Left cardiac atrium (tissue), 4 donors: ENCODE results near the gene CMSS1. TPM values are rescaled to one million over a fixed set of nuclear protein-coding genes. Genes with fewer than 3 reads are reported as not detected.

ENCODE experiments used
- ATAC-seq, 2 donors: fragments of 200-7000 bp; cut with Tn5 transposase; one replicate each; pipeline ENCODE4 v1.9.1; 2020; ENCODE audit warnings: mild to moderate bottlenecking in 2 of 2, moderate library complexity in 2 of 2
- DNase-seq: peaks from one replicate; pipeline ENCODE4 v3.0.0-alpha.2; 2020
- intact Hi-C, 2 donors: fragments of 100-400 bp; cut with DNase I; formaldehyde crosslinking; loops; one replicate each; pipeline versions ENCODE4 v1.14.1 to v1.15.1; 2022 to 2023
- total RNA-seq, 2 donors: library from RNA; stranded (reverse); fragmentation: NEBNext Ultra II Directional; extraction: Animal tissue kit (Norgen Biotek cat#: 25700); gene quantifications; one replicate each; pipeline ENCODE4 v1.2.1, GENCODE V29; 2021
- donor health status: DM: no; HTN: yes; CAD: no.
- donor health status: DM: no; HTN: yes; CAD: no; lungs with severe emphysema.
- donor health status: DM: yes; HTN: yes; CAD: no.
- donor health status: Dilated cardiomyopathy.

The CMSS1 gene
- total RNA-seq, 2 donors from 2014 or later = 28.7 to 33.7 TPM

DNA sequence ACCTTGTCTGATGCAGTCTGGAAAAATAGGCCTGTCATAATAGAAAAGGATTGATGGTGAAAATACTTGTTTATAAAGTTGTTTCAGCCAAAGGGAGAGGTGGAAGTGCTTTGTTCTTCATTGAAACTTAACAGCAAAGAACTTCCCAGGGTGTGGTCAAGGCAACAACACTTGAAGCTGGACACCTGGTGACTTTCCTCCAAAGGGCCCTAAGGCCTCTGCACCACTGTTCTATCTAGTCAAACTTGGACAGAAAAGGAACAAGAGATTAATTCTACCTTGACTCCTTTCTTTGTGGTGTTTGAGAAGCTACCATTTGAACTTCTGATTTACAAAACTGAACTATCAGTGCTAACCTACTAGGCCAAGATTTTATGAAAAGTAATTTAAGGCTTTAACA is 102.0 kb downstream of the CMSS1 start:
- ATAC-seq = no peak
- intact Hi-C loops = loop anchor here in 1 of 2 donors (10.0 kb wide), 1 partner anchor 335 kb away; no protein-coding TSS in a partner anchor
- no peak for DNase-seq

DNA sequence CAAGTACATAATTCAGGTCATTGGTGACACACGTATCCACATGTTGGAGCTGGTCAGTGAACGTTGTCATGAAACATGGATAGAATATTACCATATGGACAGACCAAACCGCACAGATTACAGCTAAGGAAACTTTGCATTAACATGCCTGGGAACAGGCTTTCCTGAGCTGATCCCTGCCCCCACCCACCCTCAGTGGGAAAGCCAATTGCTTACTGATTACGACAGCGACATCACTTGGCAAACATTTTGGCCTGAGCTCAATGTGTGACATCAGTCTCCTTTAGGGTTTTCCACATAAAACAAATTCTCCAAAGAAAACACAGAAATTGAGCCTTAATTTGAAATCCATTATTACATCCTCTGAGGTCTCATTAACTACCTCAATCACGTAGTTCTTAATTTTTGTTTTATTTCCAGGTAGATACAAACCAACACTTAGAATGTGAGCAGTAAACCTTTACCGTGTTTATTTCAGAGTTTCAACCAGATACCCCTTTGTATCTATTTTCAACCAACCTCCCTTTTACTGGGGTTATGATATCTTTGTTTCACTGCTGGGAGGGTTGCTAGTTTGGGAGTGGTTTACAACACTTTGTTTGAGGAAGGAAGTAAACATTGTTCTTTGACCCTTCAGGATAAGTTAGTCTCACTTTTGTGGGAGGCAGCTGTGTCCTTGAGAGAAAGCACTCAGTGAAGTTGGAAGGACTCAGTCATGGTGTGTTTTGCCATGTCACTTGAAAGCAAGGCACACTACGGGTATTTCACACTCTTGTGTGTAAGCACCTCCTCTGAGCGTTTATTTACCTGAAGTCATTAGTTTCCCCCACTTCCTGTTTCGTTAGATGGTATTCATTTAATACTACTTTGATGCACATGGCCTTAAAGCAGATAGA is 103.1 kb downstream of the CMSS1 start:
- intact Hi-C loops = loop anchor here in 1 of 2 donors (10.0 kb wide), 1 partner anchor 334 kb away; no protein-coding TSS in a partner anchor
- DNase-seq = peak; percentile 84
- ATAC-seq = peak; percentile 75 to 86

DNA sequence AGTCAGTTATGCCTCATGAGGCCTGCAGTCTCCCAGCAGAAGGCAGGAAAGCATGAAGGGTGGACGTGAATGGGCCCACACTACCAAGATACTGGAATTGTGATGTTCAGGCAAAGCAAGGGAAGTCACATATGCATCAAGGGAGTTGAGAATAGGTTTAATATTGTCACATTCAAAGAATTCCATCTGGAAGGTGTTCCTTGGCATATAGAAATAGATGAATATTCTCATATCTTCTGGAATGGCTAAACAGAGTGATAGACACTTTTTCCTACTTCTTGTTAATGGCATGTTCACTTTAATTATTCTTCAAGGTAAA is 103.7 kb downstream of the CMSS1 start:
- intact Hi-C loops = loop anchor here in 1 of 2 donors (10.0 kb wide), 1 partner anchor 333 kb away; no protein-coding TSS in a partner anchor
- no peak for DNase-seq
- ATAC-seq = no peak

DNA sequence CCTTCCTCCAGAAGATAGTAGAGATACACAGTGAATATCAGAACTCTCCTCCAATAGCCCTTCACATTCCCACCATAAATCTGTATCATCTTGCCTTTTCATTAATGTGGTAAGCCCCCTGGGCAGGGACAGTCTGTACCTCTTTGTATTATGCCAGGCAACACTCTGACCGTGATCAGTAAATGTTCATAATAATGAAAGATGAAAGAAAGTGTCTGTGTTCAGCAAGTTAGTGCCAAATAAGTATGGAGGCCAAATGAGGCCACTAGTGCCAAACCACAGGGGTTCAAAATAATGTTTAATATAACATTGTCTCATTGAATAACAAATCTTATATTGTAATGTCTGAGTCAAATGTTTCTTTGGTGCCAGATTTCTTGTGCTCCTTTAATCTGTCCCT is 104.3 kb downstream of the CMSS1 start:
- intact Hi-C loops = loop anchor here in 1 of 2 donors (10.0 kb wide), 1 partner anchor 333 kb away; no protein-coding TSS in a partner anchor
- ATAC-seq (no peak), DNase-seq (no peak)

DNA sequence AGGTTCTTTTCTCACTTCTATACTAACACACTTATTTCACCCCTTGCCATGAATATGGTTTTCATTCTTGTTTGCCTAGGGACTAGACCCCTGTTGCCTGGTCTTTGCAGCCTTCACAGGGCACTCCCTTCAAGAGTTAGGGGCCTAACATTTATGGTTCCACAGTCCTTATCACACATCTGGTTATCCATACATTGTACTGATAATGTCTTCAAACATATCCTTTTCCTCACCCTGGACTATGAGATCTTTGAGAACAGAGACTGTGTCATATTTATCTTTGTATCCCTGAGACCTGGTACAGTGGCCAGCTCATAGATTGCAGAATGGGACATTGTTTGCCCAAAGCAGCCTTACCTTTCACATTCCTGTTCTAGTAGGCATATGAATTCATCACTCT is 106.2 kb downstream of the CMSS1 start:
- ATAC-seq = no peak
- DNase-seq = no peak
- intact Hi-C loops = loop anchor here in 1 of 2 donors (10.0 kb wide), 1 partner anchor 331 kb away; no protein-coding TSS in a partner anchor

DNA sequence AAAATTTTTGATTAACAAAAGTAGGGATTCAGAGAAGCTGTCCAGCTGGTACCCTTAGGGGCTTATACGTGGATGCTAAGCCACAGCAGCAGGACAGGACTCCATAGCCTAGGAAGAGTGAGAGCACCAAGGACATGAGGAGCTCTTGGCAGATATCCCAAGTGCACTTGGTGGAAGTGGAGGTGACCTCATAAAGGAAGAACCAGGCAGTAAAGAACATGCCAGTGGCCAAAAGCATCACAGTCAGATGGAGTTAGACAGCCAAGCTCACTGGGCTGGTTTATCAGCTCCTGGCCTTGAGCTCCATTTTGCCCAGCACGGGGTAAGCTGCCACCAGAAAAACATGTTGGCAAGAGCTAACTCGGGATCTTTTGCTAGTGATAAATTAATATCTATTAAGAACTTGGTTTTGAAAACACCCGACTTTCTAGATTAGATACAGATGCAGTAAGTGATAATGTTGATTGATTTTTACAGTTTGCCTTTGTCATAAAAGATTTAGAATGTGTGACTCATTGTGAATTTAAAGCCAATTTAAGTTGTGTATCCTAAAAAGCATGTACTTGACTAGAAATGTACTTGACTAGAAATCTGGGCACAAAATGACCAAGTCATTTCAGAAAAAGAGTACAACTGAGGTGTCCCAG is 108.0 kb downstream of the CMSS1 start:
- peak; percentile 40 to 75 for ATAC-seq
- peak; percentile 41 for DNase-seq
- intact Hi-C loops = loop anchor here in 1 of 2 donors (10.0 kb wide), 1 partner anchor 329 kb away; no protein-coding TSS in a partner anchor

DNA sequence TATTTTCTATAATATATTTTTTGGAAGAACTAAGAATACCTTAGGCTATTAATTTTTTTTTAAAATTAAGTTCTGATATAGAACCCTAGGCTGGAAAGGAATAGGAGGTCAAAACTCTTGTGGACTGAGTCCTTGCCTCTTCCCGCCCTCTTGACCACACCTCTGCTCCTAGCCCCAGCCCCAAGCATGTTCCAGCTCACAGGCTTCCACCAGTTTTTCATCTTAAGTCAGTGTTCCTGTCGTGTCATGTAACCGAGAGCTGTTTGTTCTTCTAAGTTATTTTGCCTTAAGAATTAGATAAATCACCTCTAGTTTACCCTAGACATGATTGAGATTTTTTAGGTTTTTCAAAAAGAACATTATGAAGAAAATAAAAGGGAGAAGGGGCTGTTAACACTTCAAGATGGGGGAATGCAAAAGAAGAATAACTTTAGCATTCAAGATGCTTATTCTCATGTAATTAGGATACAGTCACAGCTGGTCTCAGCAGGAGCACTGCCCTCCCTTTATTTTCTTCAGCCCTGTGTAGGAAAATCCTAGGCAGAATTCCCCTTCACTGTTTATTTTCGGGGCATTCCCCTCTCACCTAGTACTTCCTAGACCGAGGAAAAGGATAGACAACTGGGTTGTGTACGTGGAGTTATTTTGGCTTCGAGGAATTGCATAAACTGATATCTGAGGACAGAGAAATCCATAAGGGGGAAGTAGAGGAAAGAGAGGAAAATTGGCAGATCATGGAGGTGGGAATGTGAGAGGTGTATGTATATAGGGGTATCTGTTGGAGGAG is 110.2 kb downstream of the CMSS1 start:
- intact Hi-C loops = loop anchor here in 1 of 2 donors (10.0 kb wide), 1 partner anchor 327 kb away; no protein-coding TSS in a partner anchor
- ATAC-seq (no peak), DNase-seq (no peak)

DNA sequence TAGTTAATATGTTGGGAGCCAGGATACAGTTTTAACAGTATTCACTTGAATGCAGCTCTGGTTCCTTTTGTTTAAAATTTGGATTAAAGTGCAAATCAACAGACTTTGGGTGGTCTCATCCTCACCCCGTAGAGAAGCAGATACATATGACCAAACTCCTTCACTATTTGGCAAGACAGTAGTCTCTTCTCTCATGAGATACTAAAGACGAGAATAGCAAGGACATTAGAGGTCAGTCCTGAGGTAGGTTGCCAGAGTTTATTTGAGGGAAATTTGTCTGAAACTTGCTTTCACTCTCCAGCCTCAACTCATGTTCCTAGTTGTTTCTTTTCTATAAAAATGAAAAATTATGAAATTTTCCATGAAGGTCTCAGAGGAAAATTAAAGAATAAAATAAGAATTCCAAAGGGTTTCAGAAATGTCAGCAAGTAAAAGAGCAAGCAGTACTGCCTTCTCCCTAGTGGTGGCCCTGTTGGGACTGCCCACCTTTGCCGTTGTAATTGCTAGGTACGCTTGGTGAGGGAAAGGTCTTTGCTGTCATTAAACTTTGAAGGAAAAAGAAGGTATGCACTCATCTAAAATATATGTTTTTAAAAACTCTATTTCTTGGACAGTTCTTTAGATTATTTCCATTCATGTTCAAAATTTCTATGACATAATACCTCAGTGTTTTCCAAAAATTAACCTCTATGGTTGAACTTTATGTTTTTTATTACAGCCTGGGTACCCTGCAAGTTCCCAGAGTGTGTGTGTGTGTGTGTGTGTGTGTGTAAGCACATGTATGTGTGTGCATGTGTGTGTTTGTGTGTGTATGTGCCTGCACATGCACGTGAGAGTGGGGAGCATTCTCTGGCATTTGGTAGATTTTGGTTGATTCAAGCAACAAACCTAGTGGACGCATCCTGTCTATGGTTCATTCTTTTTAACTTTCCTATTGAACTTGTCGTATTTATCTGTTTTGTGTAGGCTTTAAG is 111.4 kb downstream of the CMSS1 start:
- DNase-seq (no peak), ATAC-seq (peak; percentile 49 to 50)
- intact Hi-C loops = loop anchor here in 1 of 2 donors (10.0 kb wide), 1 partner anchor 326 kb away; no protein-coding TSS in a partner anchor

DNA sequence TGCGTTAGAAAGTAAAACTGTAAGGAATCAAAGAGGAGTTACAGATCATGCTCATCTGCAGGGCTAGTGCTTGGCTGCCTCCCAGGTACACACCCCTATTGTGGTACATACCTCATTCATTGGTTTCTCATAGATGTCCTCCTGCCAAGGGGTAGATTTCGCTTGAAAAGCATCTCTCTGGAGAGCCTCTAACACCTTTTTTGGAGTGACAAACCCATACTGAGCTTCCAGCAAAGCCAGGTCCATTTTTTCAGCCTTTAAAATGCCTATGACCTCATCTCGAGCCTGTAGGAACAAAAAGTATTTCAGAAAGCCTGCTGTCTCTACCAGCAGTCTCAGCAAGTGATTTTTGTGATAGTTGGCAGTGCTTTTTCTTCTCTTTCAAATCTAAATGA is 112.1 kb downstream of the CMSS1 start:
- intact Hi-C loops = loop anchor here in 1 of 2 donors (5.0 to 10.0 kb wide), 3 partner anchors 52 to 325 kb away; no protein-coding TSS in a partner anchor
- DNase-seq (peak; percentile 52), ATAC-seq (peak; percentile 51 to 84)

DNA sequence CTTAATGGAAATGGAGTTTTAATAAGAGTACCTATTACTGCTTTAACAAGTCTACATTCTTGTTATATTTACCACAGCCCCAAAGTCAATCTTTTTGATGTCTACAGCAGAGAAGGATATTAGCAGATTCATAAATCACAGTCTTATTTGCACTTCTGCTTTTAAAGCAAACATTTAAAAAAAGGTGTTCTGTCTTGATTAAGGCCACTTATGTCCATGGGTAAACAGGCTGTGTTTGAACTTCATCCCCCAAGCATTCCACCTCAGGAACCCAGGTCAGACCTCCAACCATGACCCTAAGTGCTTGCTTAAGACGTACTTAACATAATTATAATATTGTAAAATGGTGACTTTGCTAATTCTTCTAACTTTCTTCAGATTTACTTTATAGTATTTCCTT is 113.4 kb downstream of the CMSS1 start:
- ATAC-seq = no peak
- intact Hi-C loops = loop anchor here in 1 of 2 donors (5.0 to 10.0 kb wide), 2 partner anchors 54 to 114 kb away; no protein-coding TSS in a partner anchor

DNA sequence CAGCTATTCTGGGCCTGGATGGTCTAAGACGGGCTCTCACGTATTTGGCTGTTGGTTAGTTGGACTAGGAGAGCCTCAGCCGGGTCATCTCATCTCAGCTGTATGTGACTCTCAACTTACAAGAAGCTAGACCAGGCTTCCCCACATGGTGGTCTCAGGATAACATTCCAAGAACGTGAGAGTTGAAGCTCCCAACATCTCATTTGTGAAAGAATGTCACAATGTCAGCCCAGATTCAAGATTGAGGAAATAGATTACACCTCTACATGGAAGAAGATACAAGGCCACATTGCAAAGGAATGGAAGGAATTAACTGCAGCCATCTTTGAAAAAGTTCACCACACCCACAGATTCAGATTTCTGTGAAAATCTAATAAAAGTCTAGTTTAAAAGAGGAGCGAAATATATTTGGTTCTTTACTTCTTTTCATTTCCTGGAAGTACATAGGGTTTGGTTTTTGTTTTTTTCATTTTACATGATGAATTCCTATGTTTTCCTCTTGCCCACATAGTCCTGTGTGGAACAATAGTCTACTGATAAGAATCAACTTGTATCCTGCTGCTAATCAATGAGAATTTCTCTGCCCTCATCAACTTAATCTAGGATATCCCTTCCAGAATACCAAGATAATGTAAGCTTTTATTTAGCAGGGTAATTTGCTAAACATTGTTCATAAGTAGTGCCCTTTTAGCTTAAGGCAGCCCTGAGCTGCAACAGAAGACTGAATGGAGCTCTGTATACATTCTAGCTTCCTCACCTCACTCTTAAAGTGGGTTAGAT is 116.5 kb downstream of the CMSS1 start:
- intact Hi-C loops = loop anchor here in 1 of 2 donors (5.0 to 10.0 kb wide), 2 partner anchors 57 to 111 kb away; no protein-coding TSS in a partner anchor
- ATAC-seq (no peak), DNase-seq (no peak)

More for the DNA sequence above, 113.4 kb downstream of the CMSS1 start:
- DNase-seq = no peak

DNA sequence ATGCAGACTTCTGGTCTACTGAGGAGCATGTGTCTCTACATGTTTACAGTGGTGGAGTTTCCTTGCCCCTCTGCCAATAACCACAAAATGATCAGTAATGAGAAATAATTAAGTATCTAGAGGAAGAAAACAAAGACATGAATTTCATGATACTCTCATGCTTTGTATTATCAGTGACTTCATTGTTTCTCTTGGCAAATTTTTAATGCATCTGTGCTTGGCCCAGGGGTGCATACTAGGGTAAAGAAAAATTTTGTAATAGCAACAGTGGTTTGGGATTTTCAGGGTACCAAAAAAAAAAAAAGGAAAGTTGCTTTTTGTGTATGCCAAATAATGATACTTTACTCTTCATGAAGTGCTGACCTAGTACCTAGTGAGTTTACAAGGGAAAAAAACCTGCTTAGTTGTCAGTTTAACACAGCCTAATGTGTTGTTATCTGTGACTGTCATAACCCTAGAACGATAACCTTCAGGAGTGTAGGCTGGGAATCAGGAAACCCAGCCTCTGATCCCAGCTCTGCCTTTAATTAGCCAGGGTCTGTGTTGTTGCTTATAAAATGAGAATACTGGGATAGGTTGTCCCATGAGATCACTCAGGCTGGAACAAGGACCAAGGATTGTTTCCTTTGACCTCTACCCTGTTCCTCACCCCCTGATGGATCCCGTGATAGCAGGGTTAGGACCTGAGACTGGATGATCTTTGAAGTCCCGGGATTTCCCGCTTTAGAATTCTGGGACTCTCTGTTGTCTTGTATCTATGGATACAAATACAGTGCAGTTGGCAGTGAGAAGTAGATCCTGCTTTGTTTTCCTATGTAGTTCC is 117.5 kb downstream of the CMSS1 start:
- intact Hi-C loops = loop anchor here in 1 of 2 donors (5.0 to 10.0 kb wide), 2 partner anchors 58 to 110 kb away; no protein-coding TSS in a partner anchor
- DNase-seq (no peak), ATAC-seq (peak; percentile 25 to 81)

DNA sequence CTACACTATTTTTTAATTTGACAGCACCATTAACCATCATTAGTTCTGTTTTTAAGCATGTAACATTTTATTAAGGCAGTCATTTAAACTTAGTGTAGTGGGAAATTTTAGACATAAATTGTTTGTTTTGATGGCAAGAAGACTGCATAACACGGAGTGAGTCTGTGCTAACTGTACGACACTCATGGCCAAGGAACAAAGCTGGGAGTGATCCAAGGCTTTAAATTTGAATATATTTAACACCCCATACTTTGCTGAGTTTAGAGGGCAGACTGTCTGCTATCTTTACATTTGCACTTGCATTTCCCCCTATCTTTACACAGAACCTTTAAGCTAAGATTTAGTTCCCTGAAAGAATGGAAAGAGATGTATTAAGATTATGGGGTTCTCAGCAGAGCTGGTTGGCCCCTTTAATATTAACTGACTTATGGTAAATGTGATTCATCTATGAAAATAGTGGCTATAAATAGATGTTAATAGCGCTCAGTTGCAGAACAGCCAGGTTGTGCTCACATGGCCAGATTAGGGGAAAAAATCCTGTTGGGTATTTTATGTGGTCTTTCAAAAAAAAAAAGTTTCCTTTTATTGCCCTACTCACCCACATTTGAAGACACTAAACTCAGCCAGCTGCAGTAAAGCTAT is 120.7 kb downstream of the CMSS1 start:
- peak in 1 of 2 donors; percentile 18 for ATAC-seq
- no peak for DNase-seq
- intact Hi-C loops = loop anchor here in 1 of 2 donors (10.0 kb wide), 1 partner anchor 106 kb away; no protein-coding TSS in a partner anchor

DNA sequence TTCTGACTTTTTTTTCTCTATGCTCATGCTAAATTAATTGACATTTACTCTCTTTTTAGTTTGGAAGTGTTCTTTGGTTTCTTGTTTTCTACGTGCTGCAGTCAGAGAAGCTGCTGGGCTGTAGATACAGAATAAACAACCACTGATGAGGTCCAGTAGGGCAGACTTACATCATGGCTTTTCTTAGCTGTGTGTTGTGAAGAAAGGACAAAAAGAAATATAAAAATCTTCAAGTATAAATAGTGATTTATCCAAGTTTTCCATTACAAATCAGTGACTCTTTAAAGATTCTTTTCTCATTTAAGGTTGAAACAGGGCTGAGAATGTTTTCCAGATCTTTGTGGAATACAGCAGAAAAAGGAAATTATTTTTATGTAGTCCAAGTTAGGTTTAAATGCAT is 122.2 kb downstream of the CMSS1 start:
- intact Hi-C loops = loop anchor here in 1 of 2 donors (10.0 kb wide), 1 partner anchor 105 kb away; no protein-coding TSS in a partner anchor
- DNase-seq (no peak), ATAC-seq (no peak)

DNA sequence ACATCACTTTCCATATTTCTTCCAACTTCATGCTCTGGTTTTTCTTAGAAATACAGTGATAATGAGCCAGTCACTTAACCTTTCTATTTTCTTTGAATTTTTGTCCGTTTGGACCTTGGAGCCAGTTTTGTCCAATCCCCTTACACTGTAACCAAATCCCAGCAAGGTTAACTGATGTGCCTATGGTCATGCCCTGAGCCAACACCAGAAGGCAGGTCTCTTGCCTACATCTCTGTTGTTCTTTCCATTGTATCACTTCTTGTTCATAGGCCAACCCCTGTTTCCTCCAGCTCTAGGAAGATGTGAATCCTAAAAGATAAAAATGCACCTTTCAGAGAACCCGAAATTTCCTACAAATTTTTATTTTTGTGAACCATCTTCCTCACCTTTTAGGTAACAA is 122.7 kb downstream of the CMSS1 start:
- intact Hi-C loops = no loop called here
- DNase-seq = no peak
- no peak for ATAC-seq
